HepG2 (cell line): ENCODE data around the gene KLKB1. TPM values are rescaled to one million over a fixed set of nuclear protein-coding genes. Genes with fewer than 3 reads are reported as not detected.

Source experiments
- ATF5 ChIP-seq: sonication (generic); formaldehyde crosslinking; IDR thresholded peaks from 2 replicates; pipeline ENCODE4 v1.4.0; 2020; ENCODE audit warnings: mild to moderate bottlenecking, low read depth, missing genetic modification reagents
- FOSL2 ChIP-seq: sonication (generic); formaldehyde crosslinking; IDR thresholded peaks from 2 replicates; pipeline ENCODE4 v1.4.0; 2020; ENCODE audit warnings: missing genetic modification reagents
- GATA4 ChIP-seq: sonication (generic); IDR thresholded peaks from 2 replicates; pipeline ENCODE4 v1.6.1; 2016; ENCODE audit warnings: antibody characterized with exemption, low read depth, borderline replicate concordance
- KLF11 ChIP-seq: IDR thresholded peaks from 2 replicates; pipeline ENCODE4 v1.6.1; 2016; ENCODE audit warnings: missing compliant biosample characterization
- KLF15 ChIP-seq: sonication (generic); formaldehyde crosslinking; IDR thresholded peaks from 2 replicates; pipeline ENCODE4 v1.8.1; 2023; ENCODE audit warnings: borderline replicate concordance, mild to moderate bottlenecking, inconsistent platforms, missing genetic modification reagents, mixed read lengths
- KLF9 ChIP-seq: IDR thresholded peaks from 2 replicates; pipeline ENCODE4 v1.6.1; 2016; ENCODE audit warnings: low read depth
- MEF2D ChIP-seq: sonication (generic); formaldehyde crosslinking; IDR thresholded peaks from 2 replicates; pipeline ENCODE4 v1.5.1; 2020; ENCODE audit warnings: mild to moderate bottlenecking, missing genetic modification reagents
- NCOA5 ChIP-seq: sonication (generic); formaldehyde crosslinking; IDR thresholded peaks from 2 replicates; pipeline ENCODE4 v1.4.0; 2020; ENCODE audit warnings: missing genetic modification reagents
- NFATC3 ChIP-seq: sonication (generic); formaldehyde crosslinking; IDR thresholded peaks from 2 replicates; pipeline ENCODE4 v1.5.1; 2020; ENCODE audit warnings: mild to moderate bottlenecking, missing genetic modification reagents
- PLRG1 ChIP-seq: fragments of 450-650 bp; conservative IDR thresholded peaks from 2 replicates; pipeline ENCODE4 v1.6.1; 2016
- POLR2A ChIP-seq, 2 experiments: IDR thresholded peaks; 2 replicates each; pipeline ENCODE4 v1.6.1; 2011; ENCODE audit warnings: low read depth in 2 of 2, low read length in 2 of 2, mild to moderate bottlenecking in 1 of 2, moderate library complexity in 1 of 2; ENCODE audit not compliant: insufficient read depth in 1 of 2
- RFX5 ChIP-seq: IDR thresholded peaks from 2 replicates; pipeline ENCODE4 v1.6.1; 2011; ENCODE audit warnings: low read depth, low read length, improper control_type of control experiment
- SAFB2 ChIP-seq: sonication (generic); formaldehyde crosslinking; IDR thresholded peaks from 2 replicates; pipeline ENCODE4 v1.5.1; 2020; ENCODE audit warnings: missing genetic modification reagents, low read depth, mild to moderate bottlenecking, borderline replicate concordance
- SP5 ChIP-seq: IDR thresholded peaks from 2 replicates; pipeline ENCODE4 v1.6.1; 2016; ENCODE audit warnings: low read depth, borderline replicate concordance
- TIGD3 ChIP-seq: sonication (generic); formaldehyde crosslinking; IDR thresholded peaks from 2 replicates; pipeline ENCODE4 v1.5.1; 2020; ENCODE audit warnings: mild to moderate bottlenecking, missing genetic modification reagents, borderline replicate concordance
- TRIM22 ChIP-seq: fragments of 450-650 bp; IDR thresholded peaks from 2 replicates; pipeline ENCODE4 v1.6.1; 2017
- ZNF136 ChIP-seq: sonication (generic); formaldehyde crosslinking; IDR thresholded peaks from 2 replicates; pipeline ENCODE4 v1.8.1; 2022; ENCODE audit warnings: low read depth, mild to moderate bottlenecking, moderate library complexity, missing genetic modification reagents
- ZNF225 ChIP-seq: sonication (generic); formaldehyde crosslinking; IDR thresholded peaks from 2 replicates; pipeline ENCODE4 v1.4.0; 2020; ENCODE audit warnings: mild to moderate bottlenecking, missing genetic modification reagents
- ZNF430 ChIP-seq: sonication (generic); formaldehyde crosslinking; IDR thresholded peaks from 2 replicates; pipeline ENCODE4 v1.9.0; 2021; ENCODE audit warnings: mild to moderate bottlenecking, missing genetic modification reagents
- ZNF709 ChIP-seq: sonication (generic); formaldehyde crosslinking; IDR thresholded peaks from 2 replicates; pipeline ENCODE4 v1.5.0; 2020; ENCODE audit warnings: mild to moderate bottlenecking, missing genetic modification reagents
- ZNF775 ChIP-seq: sonication (generic); formaldehyde crosslinking; IDR thresholded peaks from 2 replicates; pipeline ENCODE4 v1.4.0; 2020; ENCODE audit warnings: missing genetic modification reagents, mild to moderate bottlenecking, moderate library complexity, borderline replicate concordance
- ZNF776 ChIP-seq: sonication (generic); formaldehyde crosslinking; IDR thresholded peaks from 2 replicates; pipeline ENCODE4 v1.4.0; 2020; ENCODE audit warnings: mild to moderate bottlenecking, missing genetic modification reagents
- polyA plus RNA-seq, 8 experiments: library from polyadenylated mRNA; depleted of rRNA in 3 of 8; stranded (reverse) in 7 of 8; unstranded in 1 of 8; fragments of >200 nt; fragmentation: Illumina TruSeq in 4 of 8; extraction: Trizol in 4 of 8; gene quantifications; 2 replicates each; pipeline versions ENCODE4 v1.2.1 to v1.2.3, GENCODE V29; 2011 to 2016; ENCODE audit warnings: low read depth in 4 of 8, missing spikeins in 1 of 8, mixed read lengths in 1 of 8; ENCODE audit not compliant: insufficient read depth in 1 of 8
- total RNA-seq, 5 experiments: library from RNA; depleted of rRNA; stranded (reverse); fragments of >200 nt; fragmentation: Illumina TruSeq; extraction: Trizol; gene quantifications; 2 replicates each; pipeline ENCODE4 v1.2.3, GENCODE V29; 2016; ENCODE audit warnings: low read depth in 1 of 5
- TF ChIP-seq, protein P1 (sequence below): sonication (generic); formaldehyde crosslinking; conservative IDR thresholded peaks from 2 replicates; pipeline ENCODE4 v1.4.0; 2020; ENCODE audit warnings: missing genetic modification reagents
- TF ChIP-seq, protein P2 (sequence below): sonication (generic); formaldehyde crosslinking; IDR thresholded peaks from 2 replicates; pipeline ENCODE4 v1.9.0; 2021; ENCODE audit warnings: missing genetic modification reagents, borderline replicate concordance

The KLKB1 gene
- total and polyA plus RNA-seq, 2 of the 13 experiments (the other 11 are each of a cell fraction or from before 2014, with no cell fraction given), result 0.26 to 0.49 TPM

DNA sequence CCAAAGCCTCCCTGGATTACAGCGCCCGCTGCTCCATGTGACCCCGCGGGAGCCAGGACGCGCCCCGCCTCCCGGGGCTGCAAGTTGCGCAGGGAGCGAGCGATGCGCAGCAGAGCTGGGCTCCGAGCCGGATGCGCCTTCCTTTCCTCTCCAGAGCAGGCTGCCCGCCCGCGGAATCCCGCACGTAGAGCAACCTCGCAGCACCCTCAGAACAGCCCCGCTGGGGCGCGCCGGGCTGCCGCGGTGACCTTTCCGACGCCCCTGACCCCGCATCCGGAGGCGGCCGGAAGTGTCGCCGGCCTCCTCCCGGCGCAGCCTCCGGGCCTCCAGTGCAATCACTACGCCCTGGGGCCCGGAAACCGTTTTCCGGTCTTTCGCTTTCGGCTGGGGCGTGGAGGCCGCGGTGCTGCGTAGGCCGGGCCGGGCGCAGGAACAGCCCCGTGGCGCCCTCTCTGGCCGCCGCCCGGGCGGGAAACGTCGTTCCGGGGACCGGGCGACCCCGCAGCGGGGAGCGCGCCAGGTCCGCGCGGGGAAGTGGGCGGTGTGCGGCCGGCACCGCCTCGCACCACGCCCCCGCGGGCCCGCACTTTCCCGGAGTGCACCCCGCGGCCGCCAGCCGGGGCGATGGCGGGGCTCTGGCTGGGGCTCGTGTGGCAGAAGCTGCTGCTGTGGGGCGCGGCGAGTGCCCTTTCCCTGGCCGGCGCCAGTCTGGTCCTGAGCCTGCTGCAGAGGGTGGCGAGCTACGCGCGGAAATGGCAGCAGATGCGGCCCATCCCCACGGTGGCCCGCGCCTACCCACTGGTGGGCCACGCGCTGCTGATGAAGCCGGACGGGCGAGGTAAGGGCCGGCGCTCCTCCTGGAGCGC, 35.9 kb upstream of the KLKB1 start, which contains the start of gene CYP4V2 (continued):
- no peak for TF ChIP-seq TRIM22
- TF ChIP-seq, protein P1, sequence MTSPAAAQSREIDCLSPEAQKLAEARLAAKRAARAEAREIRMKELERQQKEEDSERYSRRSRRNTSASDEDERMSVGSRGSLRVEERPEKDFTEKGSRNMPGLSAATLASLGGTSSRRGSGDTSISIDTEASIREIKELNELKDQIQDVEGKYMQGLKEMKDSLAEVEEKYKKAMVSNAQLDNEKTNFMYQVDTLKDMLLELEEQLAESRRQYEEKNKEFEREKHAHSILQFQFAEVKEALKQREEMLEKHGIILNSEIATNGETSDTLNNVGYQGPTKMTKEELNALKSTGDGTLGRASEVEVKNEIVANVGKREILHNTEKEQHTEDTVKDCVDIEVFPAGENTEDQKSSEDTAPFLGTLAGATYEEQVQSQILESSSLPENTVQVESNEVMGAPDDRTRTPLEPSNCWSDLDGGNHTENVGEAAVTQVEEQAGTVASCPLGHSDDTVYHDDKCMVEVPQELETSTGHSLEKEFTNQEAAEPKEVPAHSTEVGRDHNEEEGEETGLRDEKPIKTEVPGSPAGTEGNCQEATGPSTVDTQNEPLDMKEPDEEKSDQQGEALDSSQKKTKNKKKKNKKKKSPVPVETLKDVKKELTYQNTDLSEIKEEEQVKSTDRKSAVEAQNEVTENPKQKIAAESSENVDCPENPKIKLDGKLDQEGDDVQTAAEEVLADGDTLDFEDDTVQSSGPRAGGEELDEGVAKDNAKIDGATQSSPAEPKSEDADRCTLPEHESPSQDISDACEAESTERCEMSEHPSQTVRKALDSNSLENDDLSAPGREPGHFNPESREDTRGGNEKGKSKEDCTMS (CRISPR knock-in tag), result no peak
- TF ChIP-seq ZNF776 (CRISPR knock-in tag), result peak; percentile 79
- TF ChIP-seq, protein P2, sequence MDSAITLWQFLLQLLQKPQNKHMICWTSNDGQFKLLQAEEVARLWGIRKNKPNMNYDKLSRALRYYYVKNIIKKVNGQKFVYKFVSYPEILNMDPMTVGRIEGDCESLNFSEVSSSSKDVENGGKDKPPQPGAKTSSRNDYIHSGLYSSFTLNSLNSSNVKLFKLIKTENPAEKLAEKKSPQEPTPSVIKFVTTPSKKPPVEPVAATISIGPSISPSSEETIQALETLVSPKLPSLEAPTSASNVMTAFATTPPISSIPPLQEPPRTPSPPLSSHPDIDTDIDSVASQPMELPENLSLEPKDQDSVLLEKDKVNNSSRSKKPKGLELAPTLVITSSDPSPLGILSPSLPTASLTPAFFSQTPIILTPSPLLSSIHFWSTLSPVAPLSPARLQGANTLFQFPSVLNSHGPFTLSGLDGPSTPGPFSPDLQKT (CRISPR knock-in tag), result no peak; the same call in 1 of the 2 replicates
- TF ChIP-seq KLF11 (CRISPR knock-in tag), result no peak
- TF ChIP-seq TIGD3 (CRISPR knock-in tag), result no peak; the same call in 1 of the 2 replicates
- no peak for TF ChIP-seq SP5 (CRISPR knock-in tag)
- no peak; the same call in 1 of the 2 replicates for TF ChIP-seq KLF15
- TF ChIP-seq GATA4, result no peak
- peak; percentile 12; the same call in 1 of the 2 replicates for TF ChIP-seq ZNF430 (CRISPR knock-in tag)
- no peak for TF ChIP-seq PLRG1
- TF ChIP-seq RFX5, result no peak
- peak; percentile 22 for TF ChIP-seq FOSL2 (CRISPR knock-in tag)
- no peak for TF ChIP-seq ZNF775 (CRISPR knock-in tag)
- no peak for TF ChIP-seq NFATC3 (CRISPR knock-in tag)
- TF ChIP-seq ATF5 (CRISPR knock-in tag), result no peak
- TF ChIP-seq ZNF136 (CRISPR knock-in tag), result 0 out of 2 replicates have a peak, but pooled peaks have one; percentile 39
- no peak for TF ChIP-seq KLF9 (CRISPR knock-in tag)
- 0 out of 2 replicates have a peak, but pooled peaks have one; percentile 38 for TF ChIP-seq ZNF225 (CRISPR knock-in tag)
- TF ChIP-seq SAFB2, result 0 out of 2 replicates have a peak, but pooled peaks have one; percentile 22
- TF ChIP-seq NCOA5, result no peak
- TF ChIP-seq POLR2A (IDR thresholded peaks at IDR 0.05; ENCODE audit: insufficient read depth in 1 of 2, low read depth in 2 of 2, low read length in 2 of 2), result peak in 1 of 2 experiments; percentile 65; a peak in 3 of 4 replicates
- no peak; the same call in 1 of the 2 replicates for TF ChIP-seq MEF2D (CRISPR knock-in tag)
- TF ChIP-seq ZNF709, result peak; percentile 61; the same call in 1 of the 2 replicates
